Midbrain (tissue), 1 donor: ENCODE data around the gene RPL18.

Experiments
- DNase-seq: peaks from one replicate; lab custom pipeline; 2025; lab: John Stamatoyannopoulos, UW

The RPL18 gene

DNA sequence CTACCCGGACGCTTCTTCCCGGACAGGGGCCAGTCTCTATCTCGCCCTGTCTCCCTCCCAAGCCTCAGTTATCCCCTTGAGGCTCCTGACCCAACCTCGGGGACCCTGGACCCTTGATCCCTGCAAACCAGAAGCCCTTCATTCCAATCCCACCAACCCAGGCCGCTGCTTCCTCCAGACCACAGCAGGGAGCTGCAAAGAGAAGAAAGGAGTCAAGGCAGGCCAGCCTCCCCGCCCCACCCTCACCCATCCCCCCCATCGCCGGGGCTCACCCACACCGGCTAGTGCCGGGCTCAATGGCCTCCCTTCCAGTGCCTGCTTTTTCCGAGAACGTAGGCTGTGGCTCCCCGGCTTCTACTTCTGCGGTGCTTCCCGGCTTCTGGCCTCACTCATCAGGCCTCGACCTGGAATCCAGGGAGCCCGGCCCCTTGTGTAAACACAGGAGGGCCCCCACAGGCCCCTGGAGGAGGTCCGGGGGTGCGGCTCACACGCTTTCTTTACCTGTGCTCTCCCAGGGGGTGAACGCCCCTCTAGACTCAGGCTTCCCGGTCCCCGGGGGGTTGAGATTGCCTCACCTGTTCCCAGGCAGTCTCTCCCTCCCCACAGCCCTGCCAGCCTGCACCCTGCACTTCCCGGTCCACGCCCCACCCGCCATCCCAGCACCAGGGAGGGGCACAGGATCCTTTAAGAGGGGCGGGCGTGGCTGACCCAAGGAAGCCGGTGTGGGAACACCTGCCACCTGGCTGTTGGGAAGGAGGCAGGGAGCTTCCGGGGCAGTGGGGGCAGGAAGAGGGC lies 4.3 kb downstream of the RPL18 start, which contains the start of gene FAM83E:
FAM83E (minus strand) TSS at position 641 of the 795 bp plus-strand sequence. CDS start 1,704 bp downstream, outside the sequence.
- no peak for DNase-seq

DNA sequence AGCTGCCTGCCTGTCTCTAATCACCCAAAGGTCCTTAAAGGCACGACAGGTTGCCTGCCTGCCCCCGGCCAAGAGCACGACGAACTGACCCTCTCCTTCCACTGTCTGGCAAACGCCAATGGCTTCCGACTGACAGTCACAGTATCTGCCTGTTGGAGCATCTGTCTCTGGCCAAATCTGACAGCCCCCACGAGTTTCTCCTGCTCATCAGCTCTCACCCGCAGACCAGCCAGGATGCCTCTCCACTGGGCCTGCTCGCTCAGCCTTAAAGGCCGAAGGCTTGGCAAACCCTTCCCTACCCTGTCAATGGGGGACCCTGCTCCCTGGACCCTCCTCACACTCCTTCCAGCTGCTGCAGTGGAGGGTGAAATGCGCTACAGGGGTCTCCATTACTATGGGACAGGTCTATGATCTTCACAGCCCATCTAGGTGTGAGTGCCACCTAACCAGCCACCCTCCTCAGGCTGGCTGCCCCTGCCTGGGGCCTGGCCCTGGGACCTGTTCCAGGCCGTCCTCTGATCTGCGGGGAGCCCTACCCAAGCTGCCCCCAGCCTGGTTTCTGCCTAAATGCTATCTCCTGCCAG lies 5.0 kb downstream of the RPL18 start:
- no peak for DNase-seq

- peak; percentile 42 for DNase-seq
Measured at GRCh38 chr19:48613024-48613851, 5.7 kb downstream of the RPL18 start.

- DNase-seq = no peak
Measured at GRCh38 chr19:48611872-48612271, 7.1 kb downstream of the RPL18 start.

DNA sequence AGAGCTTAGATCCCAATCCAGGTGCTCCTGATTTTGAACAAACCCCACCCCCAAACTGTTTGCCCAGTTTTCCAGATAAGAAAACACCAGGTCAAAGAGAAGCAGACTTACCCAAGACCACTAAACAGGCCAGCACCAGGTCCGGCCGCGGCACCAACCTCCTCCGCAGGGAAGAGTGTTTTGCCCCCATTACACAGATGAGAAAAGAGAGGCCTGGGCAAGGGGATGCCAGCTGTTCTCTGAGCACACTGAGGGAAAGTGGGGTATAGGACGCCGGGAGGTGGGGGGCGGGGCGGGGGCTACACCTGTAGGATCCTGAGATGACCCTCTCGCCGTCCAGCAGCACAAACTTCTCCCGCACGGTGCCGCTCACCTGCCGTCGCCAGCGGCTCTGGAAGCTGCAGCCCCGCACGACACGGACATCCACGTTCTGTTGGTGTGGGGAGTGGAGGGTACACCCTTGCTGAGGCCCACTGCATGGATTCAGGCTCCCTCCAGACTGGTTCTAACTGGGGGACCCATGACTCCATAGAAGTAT lies 9.3 kb downstream of the RPL18 start:
- DNase-seq = no peak

DNA sequence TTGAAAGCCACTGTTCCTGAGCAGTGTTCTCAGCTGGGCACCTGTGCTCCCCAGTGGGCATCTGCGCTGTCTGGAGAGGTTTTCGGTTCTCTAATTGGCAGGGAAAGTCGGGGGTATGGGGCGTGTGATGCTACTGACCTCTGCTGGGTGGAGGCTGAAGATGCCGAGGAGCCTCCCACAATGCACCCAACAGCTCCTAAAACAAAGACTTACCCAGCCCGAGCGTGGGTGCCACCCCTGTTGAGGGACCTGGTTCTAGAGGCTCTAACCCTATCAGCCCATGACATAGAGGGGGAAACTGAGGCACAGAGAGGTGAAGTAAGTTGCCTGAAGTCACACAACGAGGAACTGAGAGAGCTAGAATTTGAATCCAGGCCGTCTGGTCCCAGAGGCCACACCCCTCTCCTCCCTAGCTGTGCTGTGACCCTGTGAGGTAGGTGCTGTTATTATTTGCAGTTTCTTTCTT lies 10.1 kb downstream of the RPL18 start:
- DNase-seq = peak; percentile 28

GRCh38 chr19:48607359-48607755 lies 11.6 kb downstream of the RPL18 start:
- DNase-seq = no peak

- DNase-seq = no peak
Measured at GRCh38 chr19:48606463-48607358, 12.3 kb downstream of the RPL18 start, which contains the start of gene SPACA4. TSS of gene SPACA4 (plus strand) at chr19:48606742. CDS start at chr19:48606979, 237 bp downstream.

DNA sequence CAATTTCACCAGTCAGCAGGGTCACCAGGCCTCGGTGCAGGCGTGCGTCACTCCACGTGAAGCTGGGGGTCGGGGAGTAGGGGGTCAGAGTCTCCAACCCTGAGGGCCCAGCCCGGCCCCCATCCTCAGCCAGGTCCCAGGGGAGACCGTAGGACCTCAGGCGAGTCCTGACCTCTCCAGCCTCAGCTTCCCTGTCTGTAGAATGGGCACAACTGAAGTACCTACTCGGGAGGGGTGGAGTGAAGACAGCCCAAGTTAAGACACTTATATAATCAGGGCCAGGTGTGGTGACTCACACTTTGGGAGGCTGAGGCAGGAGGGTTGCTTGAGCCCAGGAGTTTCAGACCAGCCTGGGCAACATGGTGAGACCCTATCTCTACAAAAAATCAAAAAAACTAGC lies 15.1 kb downstream of the RPL18 start:
- no peak for DNase-seq

- DNase-seq = no peak
Measured at GRCh38 chr19:48603449-48603848, 15.5 kb downstream of the RPL18 start.

- no peak for DNase-seq
Measured at GRCh38 chr19:48603001-48603400, 16.0 kb downstream of the RPL18 start.

DNA sequence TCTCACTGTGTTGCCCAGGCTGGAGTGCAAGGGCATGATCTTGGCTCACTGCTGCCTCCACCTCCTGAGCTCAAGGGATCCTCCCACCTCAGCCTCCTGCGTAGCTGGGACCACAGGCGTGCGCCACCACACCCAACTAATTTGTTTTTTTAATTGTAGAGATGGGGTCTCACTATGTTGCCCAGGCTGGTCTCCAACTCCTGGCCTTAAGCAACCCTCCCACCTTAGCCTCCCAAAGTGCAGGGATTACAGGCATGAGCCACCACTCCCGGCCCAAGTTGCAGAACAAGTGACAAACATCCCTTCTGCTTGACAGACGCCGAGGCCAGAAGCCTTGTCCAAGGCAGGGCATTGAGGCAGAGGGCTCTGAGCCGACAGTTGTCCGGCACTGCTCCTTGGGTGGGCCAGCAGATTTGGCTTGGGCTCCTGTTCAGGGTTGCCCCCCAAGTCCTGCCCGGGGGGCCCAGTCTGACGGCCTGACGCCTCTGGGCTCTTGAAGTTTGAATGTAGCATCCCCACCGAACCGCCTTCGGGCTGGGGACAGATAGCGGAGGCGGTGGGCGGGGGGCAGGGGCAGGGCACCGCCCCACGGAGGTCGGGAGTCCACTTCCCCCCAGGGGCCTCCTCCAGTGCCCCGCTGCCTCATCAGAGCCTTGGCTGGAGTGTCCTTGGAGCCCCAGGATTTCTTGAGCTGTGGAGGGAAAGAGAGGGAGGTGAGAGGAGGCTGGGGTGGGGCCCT lies 18.1 kb downstream of the RPL18 start:
- no peak for DNase-seq

DNA sequence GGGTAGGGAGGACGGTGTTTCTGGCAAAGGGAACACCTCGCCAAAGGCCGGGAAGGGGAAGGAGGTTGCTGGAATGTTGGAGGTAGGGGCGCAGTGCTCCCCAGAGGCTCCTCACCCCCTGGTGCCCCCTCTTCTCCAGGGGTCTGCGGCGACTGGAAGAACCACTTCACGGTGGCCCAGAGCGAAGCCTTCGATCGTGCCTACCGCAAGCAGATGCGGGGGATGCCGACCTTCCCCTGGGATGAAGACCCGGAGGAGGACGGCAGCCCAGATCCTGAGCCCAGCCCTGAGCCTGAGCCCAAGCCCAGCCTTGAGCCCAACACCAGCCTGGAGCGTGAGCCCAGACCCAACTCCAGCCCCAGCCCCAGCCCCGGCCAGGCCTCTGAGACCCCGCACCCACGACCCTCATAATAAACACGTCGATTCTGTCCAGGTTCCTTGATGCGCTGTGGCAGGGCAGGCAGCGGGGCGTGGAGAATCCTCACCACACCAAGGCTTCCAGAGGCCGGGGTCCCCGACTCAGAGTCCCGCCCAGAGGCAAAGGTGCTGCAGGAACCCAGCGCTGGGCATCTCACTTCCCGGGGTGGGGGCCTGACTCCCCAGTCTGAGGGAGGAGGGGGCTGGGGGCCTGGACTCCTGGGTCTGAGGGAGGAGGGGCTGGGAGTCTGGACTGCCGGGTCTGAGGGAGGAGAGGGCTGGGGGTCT lies 19.8 kb downstream of the RPL18 start:
- DNase-seq = no peak

GRCh38 chr19:48596679-48597465 lies 22.1 kb downstream of the RPL18 start:
- no peak for DNase-seq

- DNase-seq = no peak
Measured at GRCh38 chr19:48596237-48596636, 22.7 kb downstream of the RPL18 start.

DNA sequence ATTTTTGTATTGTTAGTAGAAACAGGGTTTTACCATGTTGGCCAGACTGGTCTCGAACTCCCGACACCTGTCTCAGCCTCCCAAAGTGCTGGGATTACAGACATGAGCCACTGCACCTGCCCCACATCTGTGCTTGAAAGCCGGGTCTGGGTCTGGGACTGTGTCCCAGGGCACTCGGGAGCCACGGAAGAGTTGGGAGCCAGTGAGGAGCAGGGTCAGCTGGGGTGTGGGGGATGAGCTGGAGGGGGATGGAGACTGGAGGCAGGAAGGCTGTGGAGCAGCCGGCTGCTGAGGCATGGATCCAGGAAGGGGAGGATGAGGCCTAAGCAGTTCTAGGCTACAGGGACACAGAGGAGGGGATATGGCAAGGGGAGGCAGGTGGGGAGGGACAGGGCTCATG lies 23.1 kb downstream of the RPL18 start:
- DNase-seq = no peak

DNA sequence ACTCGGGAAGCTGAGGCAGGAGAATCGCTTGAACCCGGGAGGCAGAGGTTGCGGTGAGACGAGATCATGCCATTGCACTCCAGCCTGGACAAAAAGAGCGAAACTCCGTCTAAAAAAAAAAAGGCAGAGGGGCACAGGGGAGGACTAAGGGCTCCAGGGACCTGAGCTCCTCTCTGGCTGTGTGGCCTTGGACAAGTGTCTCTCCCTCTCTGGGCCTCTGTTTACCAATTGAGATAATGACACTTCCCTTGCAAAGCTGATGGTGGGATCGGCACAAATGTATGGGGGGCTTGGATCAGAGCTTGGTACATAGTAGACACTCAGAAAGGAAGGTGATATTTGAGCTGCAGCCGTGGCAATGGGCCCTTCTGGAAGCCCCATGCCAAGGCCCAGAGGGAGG lies 23.8 kb downstream of the RPL18 start:
- DNase-seq = no peak

- DNase-seq = no peak
Measured at GRCh38 chr19:48591021-48591420, 28.0 kb downstream of the RPL18 start.
